K562 (cell line): ENCODE measurements around the gene PPP6R3. TPM values are rescaled to one million over a fixed set of nuclear protein-coding genes. Genes with fewer than 3 reads are reported as not detected.

Source experiments
- ATAC-seq: fragments of 200-7000 bp; cut with Tn5 transposase; 3 replicates; pipeline ENCODE4 v1.9.1; 2020; ENCODE audit warnings: moderate library complexity
- BruUV-seq: library from RNA; stranded (reverse); fragments of 400-500 nt; replicated peaks from 2 replicates; lab custom pipeline; 2021; lab: Mats Ljungman, UMichigan
- CTCF ChIA-PET: fragments of 300-600 bp; formaldehyde crosslinking; extraction: SDS; loops from one replicate; lab custom pipeline; 2021; ENCODE audit warnings: low intra/inter-chr PET ratio; lab: Yijun Ruan, JAX
- POLR2A ChIA-PET: fragments of 300-600, 350-650 bp; sonication (Branson Sonifier 250); formaldehyde crosslinking; extraction: SDS; loops from one replicate; lab custom pipeline; 2021; ENCODE audit warnings: antibody characterized with exemption, inconsistent platforms; lab: Yijun Ruan, JAX
- DNase-seq, 4 experiments: peaks; one replicate each; pipeline versions ENCODE4 v3.0.0 to v3.0.0-alpha.2; 2011 to 2018; ENCODE audit warnings: low spot score in 3 of 4, mixed read lengths in 3 of 4; ENCODE audit errors: extremely low read depth in 1 of 4
- FAIRE-seq: peaks from 2 replicates; lab custom pipeline; 2011; peaks lifted over from hg19 to GRCh38; lab: Jason Lieb, UNC
- H2AFZ ChIP-seq: 2 replicates; pipeline ENCODE4 v1.6.0; 2011; ENCODE audit warnings: low read depth, low read length, control low read depth, inconsistent platforms
- H3K27ac ChIP-seq: fragments of 200-600 bp; 3 replicates; pipeline ENCODE4 v1.8.0; 2011; ENCODE audit warnings: low read depth, mild to moderate bottlenecking, control low read depth, inconsistent platforms, low read length, moderate library complexity, mixed read lengths; ENCODE audit errors: extremely low read depth
- H3K27me3 ChIP-seq, 2 experiments: fragments of 300-600 bp in 1 of 2; 2 replicates in 1 of 2; 3 replicates in 1 of 2; pipeline versions ENCODE4 v1.6.0 to v1.8.0; 2011; ENCODE audit warnings: inconsistent platforms in 2 of 2, low read length in 2 of 2, mild to moderate bottlenecking in 1 of 2, mixed read lengths in 1 of 2, moderate library complexity in 1 of 2; ENCODE audit not compliant: control insufficient read depth in 2 of 2, insufficient read depth in 2 of 2
- H3K36me3 ChIP-seq: fragments of 300-600 bp; 3 replicates; pipeline ENCODE4 v1.8.0; 2011; ENCODE audit warnings: mild to moderate bottlenecking, low read length, inconsistent platforms; ENCODE audit not compliant: control insufficient read depth, insufficient read depth
- H3K4me1 ChIP-seq, 2 experiments: fragments of 200-600 bp in 1 of 2; replicated peaks in 1 of 2; 2 replicates in 1 of 2; 3 replicates in 1 of 2; pipeline versions ENCODE4 v1.5.1 to v1.8.0; 2011; ENCODE audit warnings: inconsistent platforms in 2 of 2, low read length in 2 of 2, mild to moderate bottlenecking in 1 of 2, mixed read lengths in 1 of 2, moderate library complexity in 1 of 2; ENCODE audit not compliant: control insufficient read depth in 2 of 2, insufficient read depth in 2 of 2
- H3K4me2 ChIP-seq: 2 replicates; pipeline ENCODE4 v1.6.1; 2011; ENCODE audit warnings: low read length, control low read depth, inconsistent platforms, mixed read lengths; ENCODE audit not compliant: insufficient read depth
- H3K4me3 ChIP-seq: fragments of 200-600 bp; sonication (generic), shearing (Covaris generic); 2 replicates; pipeline ENCODE4 v1.5.1; 2016; ENCODE audit warnings: control low read depth, inconsistent platforms
- H3K79me2 ChIP-seq: fragments of 200-600 bp; 3 replicates; pipeline ENCODE4 v1.8.0; 2011; ENCODE audit warnings: low read length, inconsistent platforms; ENCODE audit not compliant: control insufficient read depth, insufficient read depth
- H3K9ac ChIP-seq, 2 experiments: 2 replicates each; pipeline versions ENCODE4 v1.6.0 to v1.6.1; 2011; ENCODE audit warnings: low read depth in 2 of 2, low read length in 2 of 2, control low read depth in 1 of 2, inconsistent platforms in 1 of 2, mild to moderate bottlenecking in 1 of 2, mixed read lengths in 1 of 2; ENCODE audit not compliant: insufficient read depth in 1 of 2
- H3K9me1 ChIP-seq: one replicate; pipeline ENCODE4 v1.6.0; 2011; ENCODE audit warnings: inconsistent platforms, mild to moderate bottlenecking, low read length, moderate library complexity; ENCODE audit not compliant: control insufficient read depth, insufficient read depth
- H3K9me3 ChIP-seq: replicated peaks from 2 replicates; pipeline ENCODE4 v1.5.1; 2011; ENCODE audit warnings: low read depth, low read length, inconsistent platforms; ENCODE audit not compliant: control insufficient read depth, insufficient read depth
- H4K20me1 ChIP-seq: replicated peaks from 2 replicates; pipeline ENCODE4 v1.6.1; 2011; ENCODE audit warnings: low read length, inconsistent platforms, mixed read lengths; ENCODE audit not compliant: control insufficient read depth, insufficient read depth
- NFIC ChIP-seq: fragments of 450-650 bp; IDR thresholded peaks from 2 replicates; pipeline ENCODE4 v1.6.1; 2017; ENCODE audit warnings: mild to moderate bottlenecking, inconsistent platforms
- WGBS: fragments of 100-300 bp; shearing (Covaris generic); methylation state at CpG from one replicate; pipeline ENCODE4 v1.1.6; 2016; ENCODE audit warnings: low coverage, mixed read lengths; ENCODE audit not compliant: insufficient coverage; ENCODE audit errors: missing lambda C conversion rate; 5-methylcytosine and 5-hydroxymethylcytosine counted together
- in situ Hi-C: fragments of 300-500 bp; cut with MboI; formaldehyde crosslinking; loops from 4 replicates; pipeline ENCODE4 v1.15.0; 2018; ENCODE audit warnings: inconsistent platforms, mixed read lengths
- intact Hi-C: fragments of 100-400 bp; cut with micrococcal nuclease; formaldehyde crosslinking; loops from 2 replicates; pipeline ENCODE4 v1.14.2; 2022
- polyA plus RNA-seq, 8 experiments: library from polyadenylated mRNA; depleted of rRNA in 4 of 8; stranded (reverse) in 5 of 8; unstranded in 3 of 8; fragments of >200 nt; fragmentation: Nextera tagmentation in 2 of 8; fragmentation: Illumina TruSeq in 1 of 8; extraction: Ambion mirVana in 2 of 8; extraction: Trizol in 1 of 8; gene quantifications; 2 replicates each; pipeline versions ENCODE4 v1.2.1 to v1.2.3, GENCODE V29; 2011 to 2014; ENCODE audit warnings: inconsistent platforms in 1 of 8, missing spikeins in 1 of 8
- total RNA-seq, 7 experiments: library from RNA; depleted of rRNA in 6 of 7; stranded (reverse); fragments of >200 nt in 6 of 7; fragmentation: Illumina TruSeq in 2 of 7; extraction: Trizol in 2 of 7; gene quantifications; 2 replicates each; pipeline versions ENCODE4 v1.2.1 to v1.2.3, GENCODE V29; 2011 to 2021; ENCODE audit warnings: low replicate concordance in 1 of 7
- TF ChIP-seq, protein P1 (sequence below): sonication (generic); IDR thresholded peaks from 2 replicates; pipeline ENCODE4 v1.6.1; 2016
- TF ChIP-seq, protein P2 (sequence below): fragments of 450-650 bp; conservative IDR thresholded peaks from 2 replicates; pipeline ENCODE4 v1.6.1; 2016; ENCODE audit warnings: missing genetic modification characterization, low read depth, mild to moderate bottlenecking, missing compliant biosample characterization, moderate library complexity

PPP6R3 gene
- total and polyA plus RNA-seq, 9 of the 15 experiments (the other 6 are each of a cell fraction or from before 2014, with no cell fraction given), result 20.3 to 117 (median 80.6) TPM

DNA sequence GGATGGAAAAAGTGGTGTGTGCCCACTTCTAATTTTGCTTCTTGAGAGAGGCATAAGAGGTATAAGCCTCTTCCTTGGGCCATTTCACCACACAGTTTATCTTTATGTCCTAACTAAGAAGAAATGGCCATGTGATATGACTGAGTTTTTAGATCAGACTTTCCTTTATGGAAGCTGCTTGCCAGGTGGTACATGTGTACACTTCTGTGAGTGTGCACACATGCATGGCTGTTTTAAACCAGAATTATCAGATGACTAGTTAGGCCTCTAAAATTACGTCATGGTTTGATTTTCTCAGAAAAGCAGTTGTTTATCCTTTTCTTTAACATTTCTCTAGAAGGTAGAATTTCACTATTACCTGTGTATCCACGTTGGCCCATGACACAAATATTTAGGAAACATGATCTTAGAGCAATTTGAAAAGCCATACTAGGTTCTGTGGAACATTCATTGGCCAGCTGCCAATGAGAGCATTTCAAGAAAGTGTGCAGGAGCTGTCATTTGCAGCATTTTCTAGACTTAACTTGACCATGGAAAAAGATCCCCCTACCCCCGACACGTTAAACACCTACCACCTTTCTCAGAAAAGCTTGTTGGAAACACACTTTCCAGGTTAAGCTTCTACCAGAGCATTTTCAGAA is 114.6 kb downstream of the PPP6R3 start:
- no peaks in the 10 kb centered on the region for H4K20me1 ChIP-seq
- H2AFZ ChIP-seq, result no peak overlapping the region
- no peak for DNase-seq
- intact Hi-C loops (no loop called here), in situ Hi-C loops (no loop called here)
- H3K27ac ChIP-seq, result no peak overlapping the region
- no peaks in the 10 kb centered on the region for H3K79me2 ChIP-seq
- no peaks in the 10 kb centered on the region for H3K9me1 ChIP-seq
- no peak overlapping the region for H3K4me3 ChIP-seq
- ATAC-seq, result no peak
- peaks cover 94% of the 10 kb centered on the region for H3K36me3 ChIP-seq
- 79% methylated on average over 4 of the region's 4 CpGs for WGBS
- ChIA-PET CTCF (no interaction called here), POLR2A (interaction anchor here (1.3 kb wide), 1 partner anchor 9 kb away, joined by 4 read pairs; no protein-coding TSS in a partner anchor)
- TF ChIP-seq, protein P1, sequence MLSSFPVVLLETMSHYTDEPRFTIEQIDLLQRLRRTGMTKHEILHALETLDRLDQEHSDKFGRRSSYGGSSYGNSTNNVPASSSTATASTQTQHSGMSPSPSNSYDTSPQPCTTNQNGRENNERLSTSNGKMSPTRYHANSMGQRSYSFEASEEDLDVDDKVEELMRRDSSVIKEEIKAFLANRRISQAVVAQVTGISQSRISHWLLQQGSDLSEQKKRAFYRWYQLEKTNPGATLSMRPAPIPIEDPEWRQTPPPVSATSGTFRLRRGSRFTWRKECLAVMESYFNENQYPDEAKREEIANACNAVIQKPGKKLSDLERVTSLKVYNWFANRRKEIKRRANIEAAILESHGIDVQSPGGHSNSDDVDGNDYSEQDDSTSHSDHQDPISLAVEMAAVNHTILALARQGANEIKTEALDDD, result peak; percentile 46
- TF ChIP-seq NFIC, result peak; percentile 77
- TF ChIP-seq, protein P2, sequence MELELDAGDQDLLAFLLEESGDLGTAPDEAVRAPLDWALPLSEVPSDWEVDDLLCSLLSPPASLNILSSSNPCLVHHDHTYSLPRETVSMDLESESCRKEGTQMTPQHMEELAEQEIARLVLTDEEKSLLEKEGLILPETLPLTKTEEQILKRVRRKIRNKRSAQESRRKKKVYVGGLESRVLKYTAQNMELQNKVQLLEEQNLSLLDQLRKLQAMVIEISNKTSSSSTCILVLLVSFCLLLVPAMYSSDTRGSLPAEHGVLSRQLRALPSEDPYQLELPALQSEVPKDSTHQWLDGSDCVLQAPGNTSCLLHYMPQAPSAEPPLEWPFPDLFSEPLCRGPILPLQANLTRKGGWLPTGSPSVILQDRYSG (tag), result no peak
- no peak overlapping the region for H3K4me2 ChIP-seq
- no peak overlapping the region for H3K9ac ChIP-seq
- H3K9me3 ChIP-seq, result no peaks in the 10 kb centered on the region
- H3K4me1 ChIP-seq, result no peaks in the 10 kb centered on the region
- no TSS peak for BruUV-seq
- no peaks in the 10 kb centered on the region for H3K27me3 ChIP-seq
- FAIRE-seq, result no peak
